ENCODE measurements around the gene ATP6V1F. TPM values are rescaled to one million over a fixed set of nuclear protein-coding genes. Genes with fewer than 3 reads are reported as not detected.

Gene ATP6V1F
- total RNA-seq, 1 donor from 2014 or later: 180 TPM

DNA sequence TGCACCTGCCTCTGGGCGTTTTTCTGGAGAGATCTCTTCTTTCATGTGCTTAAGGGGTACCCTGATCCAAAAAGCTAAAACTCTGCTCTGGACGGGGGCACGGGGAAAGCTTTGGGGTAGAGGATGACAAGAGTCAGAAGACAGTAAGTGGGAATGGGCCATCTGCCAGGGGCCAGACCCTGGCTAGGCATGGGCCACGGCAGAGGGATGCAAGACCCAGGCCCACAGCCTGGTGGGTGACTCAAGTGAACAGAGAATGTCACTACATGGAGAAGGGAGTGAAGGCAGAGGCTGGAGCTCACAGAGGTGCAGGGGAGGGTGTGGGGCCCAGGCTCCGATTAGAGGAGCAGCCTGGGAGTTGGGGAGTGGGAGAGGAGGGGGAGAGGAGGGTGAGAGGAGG lies 17.2 kb upstream of the ATP6V1F start:
- H3K27ac ChIP-seq: no peak overlapping the region
- no peak overlapping the region for H3K4me3 ChIP-seq
- intact Hi-C loops (cut with DNase I): no loop called here
- ATAC-seq (no peak), DNase-seq (no peak)
- H3K4me1 ChIP-seq: no peaks in the 10 kb centered on the region
- no peaks in the 10 kb centered on the region for H3K27me3 ChIP-seq
- H3K36me3 ChIP-seq: no peaks in the 10 kb centered on the region
- no peaks in the 10 kb centered on the region for H3K9me3 ChIP-seq
- TF ChIP-seq, protein P1, sequence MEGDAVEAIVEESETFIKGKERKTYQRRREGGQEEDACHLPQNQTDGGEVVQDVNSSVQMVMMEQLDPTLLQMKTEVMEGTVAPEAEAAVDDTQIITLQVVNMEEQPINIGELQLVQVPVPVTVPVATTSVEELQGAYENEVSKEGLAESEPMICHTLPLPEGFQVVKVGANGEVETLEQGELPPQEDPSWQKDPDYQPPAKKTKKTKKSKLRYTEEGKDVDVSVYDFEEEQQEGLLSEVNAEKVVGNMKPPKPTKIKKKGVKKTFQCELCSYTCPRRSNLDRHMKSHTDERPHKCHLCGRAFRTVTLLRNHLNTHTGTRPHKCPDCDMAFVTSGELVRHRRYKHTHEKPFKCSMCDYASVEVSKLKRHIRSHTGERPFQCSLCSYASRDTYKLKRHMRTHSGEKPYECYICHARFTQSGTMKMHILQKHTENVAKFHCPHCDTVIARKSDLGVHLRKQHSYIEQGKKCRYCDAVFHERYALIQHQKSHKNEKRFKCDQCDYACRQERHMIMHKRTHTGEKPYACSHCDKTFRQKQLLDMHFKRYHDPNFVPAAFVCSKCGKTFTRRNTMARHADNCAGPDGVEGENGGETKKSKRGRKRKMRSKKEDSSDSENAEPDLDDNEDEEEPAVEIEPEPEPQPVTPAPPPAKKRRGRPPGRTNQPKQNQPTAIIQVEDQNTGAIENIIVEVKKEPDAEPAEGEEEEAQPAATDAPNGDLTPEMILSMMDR (IDR thresholded peaks at IDR 0.05): no peak

DNA sequence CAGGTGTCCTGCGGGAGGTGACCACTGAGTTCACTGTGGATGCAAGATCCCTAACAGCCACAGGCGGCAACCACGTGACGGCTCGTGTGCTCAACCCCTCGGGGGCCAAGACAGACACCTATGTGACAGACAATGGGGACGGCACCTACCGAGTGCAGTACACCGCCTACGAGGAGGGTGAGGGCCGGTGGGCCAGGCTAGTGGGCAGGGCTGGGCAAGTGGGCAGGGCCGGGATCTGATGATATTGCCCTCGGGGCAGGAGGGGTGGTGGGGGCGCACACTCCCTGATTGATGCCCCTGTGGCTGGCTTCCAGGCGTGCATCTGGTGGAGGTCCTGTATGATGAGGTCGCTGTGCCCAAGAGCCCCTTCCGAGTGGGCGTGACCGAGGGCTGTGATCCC lies 16.7 kb upstream of the ATP6V1F start:
- no peaks in the 10 kb centered on the region for H3K9me3 ChIP-seq
- H3K4me3 ChIP-seq: no peak overlapping the region
- ATAC-seq (no peak), DNase-seq (no peak)
- intact Hi-C loops (cut with DNase I): no loop called here
- TF ChIP-seq, protein P1 (IDR thresholded peaks at IDR 0.05): no peak
- no peak overlapping the region for H3K27ac ChIP-seq
- no peaks in the 10 kb centered on the region for H3K36me3 ChIP-seq
- no peaks in the 10 kb centered on the region for H3K27me3 ChIP-seq
- no peaks in the 10 kb centered on the region for H3K4me1 ChIP-seq

DNA sequence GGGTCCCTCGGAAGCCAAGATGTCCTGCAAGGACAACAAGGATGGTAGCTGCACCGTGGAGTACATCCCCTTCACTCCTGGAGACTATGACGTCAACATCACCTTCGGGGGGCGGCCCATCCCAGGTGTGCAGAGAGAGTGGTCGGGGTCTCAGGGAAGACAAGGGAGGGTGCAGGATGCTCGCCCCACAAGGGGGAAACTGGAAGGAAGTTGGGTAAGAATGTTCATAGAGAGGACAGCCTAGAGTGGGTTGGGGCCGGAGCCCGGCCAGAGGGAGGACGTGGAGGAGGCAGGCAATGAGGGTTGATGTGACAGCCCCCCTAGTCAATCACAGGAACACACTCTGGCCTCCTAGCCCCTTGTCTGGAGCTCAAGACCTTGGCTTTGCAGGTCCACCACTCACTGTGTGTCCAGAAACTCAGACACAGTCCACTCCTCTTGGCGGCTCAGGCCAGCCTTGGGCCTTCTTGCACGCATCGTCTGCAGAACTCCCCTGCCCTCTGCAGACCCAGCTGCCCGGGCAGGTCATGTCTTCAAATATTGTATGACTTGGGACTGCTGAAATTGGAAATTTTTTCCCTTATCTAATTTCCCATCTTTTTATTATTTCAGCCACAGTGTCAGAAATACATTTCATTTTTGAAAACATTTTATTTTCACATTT lies 15.7 kb upstream of the ATP6V1F start:
- intact Hi-C loops (cut with DNase I): no loop called here
- Histone ChIP-seq H3K4me3 (no peak overlapping the region), H3K4me1 (no peaks in the 10 kb centered on the region), H3K9me3 (no peaks in the 10 kb centered on the region), H3K27ac (no peak overlapping the region), H3K36me3 (no peaks in the 10 kb centered on the region), H3K27me3 (no peaks in the 10 kb centered on the region)
- TF ChIP-seq, protein P1 (IDR thresholded peaks at IDR 0.05): no peak
- ATAC-seq (no peak), DNase-seq (no peak)

DNA sequence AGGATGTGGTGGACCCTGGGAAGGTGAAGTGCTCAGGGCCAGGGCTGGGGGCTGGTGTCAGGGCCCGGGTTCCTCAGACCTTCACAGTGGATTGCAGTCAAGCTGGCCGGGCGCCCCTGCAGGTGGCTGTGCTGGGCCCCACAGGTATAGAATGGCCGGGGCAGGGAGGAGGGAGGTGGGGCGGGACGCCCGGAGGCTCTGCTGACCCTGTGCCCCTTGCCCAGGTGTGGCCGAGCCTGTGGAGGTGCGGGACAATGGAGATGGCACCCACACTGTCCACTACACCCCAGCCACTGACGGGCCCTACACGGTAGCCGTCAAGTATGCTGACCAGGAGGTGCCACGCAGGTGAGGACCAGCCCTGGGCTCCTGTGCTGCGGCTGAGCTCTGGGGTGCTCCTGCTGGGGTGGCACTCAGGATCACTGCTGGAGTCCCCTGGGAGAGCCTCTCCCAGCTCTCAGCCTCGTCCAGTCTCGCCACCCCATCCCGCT lies 14.9 kb upstream of the ATP6V1F start:
- Histone ChIP-seq H3K27ac (no peak overlapping the region), H3K36me3 (no peaks in the 10 kb centered on the region), H3K27me3 (no peaks in the 10 kb centered on the region), H3K9me3 (no peaks in the 10 kb centered on the region), H3K4me3 (no peak overlapping the region), H3K4me1 (no peaks in the 10 kb centered on the region)
- intact Hi-C loops (cut with DNase I): no loop called here
- TF ChIP-seq, protein P1 (IDR thresholded peaks at IDR 0.05): no peak
- ATAC-seq (no peak), DNase-seq (no peak)

DNA sequence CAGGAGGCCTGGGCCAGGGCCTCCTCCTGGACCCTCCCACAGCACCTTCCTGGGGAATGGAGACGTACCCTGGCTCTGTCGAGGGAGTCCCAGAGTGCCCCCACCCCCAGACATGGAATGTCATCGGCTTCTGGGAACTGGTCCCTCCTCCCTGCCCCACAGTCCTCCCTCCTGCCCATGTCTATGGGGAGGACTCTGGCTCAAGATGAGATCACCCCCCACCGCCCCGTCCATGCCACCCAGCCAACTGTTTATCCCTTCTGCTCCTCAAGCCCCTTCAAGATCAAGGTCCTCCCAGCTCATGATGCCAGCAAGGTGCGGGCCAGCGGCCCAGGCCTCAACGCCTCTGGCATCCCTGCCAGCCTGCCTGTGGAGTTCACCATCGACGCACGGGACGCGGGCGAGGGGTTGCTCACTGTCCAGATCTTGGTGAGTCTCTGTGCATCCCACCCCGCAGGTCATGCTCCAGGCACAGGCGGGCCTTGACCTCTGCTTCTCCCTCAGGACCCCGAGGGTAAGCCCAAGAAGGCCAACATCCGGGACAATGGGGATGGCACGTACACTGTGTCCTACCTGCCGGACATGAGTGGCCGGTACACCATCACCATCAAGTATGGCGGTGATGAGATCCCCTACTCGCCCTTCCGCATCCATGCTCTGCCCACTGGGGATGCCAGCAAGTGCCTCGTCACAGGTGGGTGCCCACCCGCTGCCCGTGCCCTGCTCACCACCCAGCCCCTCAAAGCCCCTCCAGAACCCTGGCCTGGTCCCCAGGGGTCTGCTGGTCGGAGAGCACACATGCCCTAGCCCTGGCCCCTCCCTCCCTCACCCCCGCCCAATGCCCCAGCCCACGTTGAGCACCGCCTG lies 14.1 kb upstream of the ATP6V1F start:
- H3K36me3 ChIP-seq: no peaks in the 10 kb centered on the region
- TF ChIP-seq, protein P1 (IDR thresholded peaks at IDR 0.05): no peak
- H3K27me3 ChIP-seq: no peaks in the 10 kb centered on the region
- intact Hi-C loops (cut with DNase I): no loop called here
- H3K4me1 ChIP-seq: no peaks in the 10 kb centered on the region
- ATAC-seq (no peak), DNase-seq (no peak)
- no peak overlapping the region for H3K27ac ChIP-seq
- H3K9me3 ChIP-seq: no peaks in the 10 kb centered on the region
- no peak overlapping the region for H3K4me3 ChIP-seq

Data from upper lobe of right lung (tissue), 1 donor.